ENCODE measurements around the gene RFX8.

- TF ChIP-seq FOXM1 (IDR thresholded peaks at IDR 0.05; ENCODE audit: borderline replicate concordance) (no peak), NFRKB (IDR thresholded peaks at IDR 0.05) (no peak), TARDBP (IDR thresholded peaks at IDR 0.05) (no peak), SUZ12 (IDR thresholded peaks at IDR 0.05) (no peak), LEF1 (IDR thresholded peaks at IDR 0.05; ENCODE audit: borderline replicate concordance) (no peak), BHLHE40 (IDR thresholded peaks at IDR 0.05; ENCODE audit: borderline replicate concordance) (no peak)
Measured at GRCh38 chr2:101450965-101451364, 23.9 kb downstream of the RFX8 start.
